ENCODE measurements around the gene PIP4K2C.
A peak's percentile ranks its signal among the peaks of the same experiment; 100 is the strongest.
"Not testable (repeated sequence)": the region's sequence is repeated elsewhere in the genome, so short reads cannot be mapped to it uniquely, and the experiment has no call there.

Gene PIP4K2C

DNA sequence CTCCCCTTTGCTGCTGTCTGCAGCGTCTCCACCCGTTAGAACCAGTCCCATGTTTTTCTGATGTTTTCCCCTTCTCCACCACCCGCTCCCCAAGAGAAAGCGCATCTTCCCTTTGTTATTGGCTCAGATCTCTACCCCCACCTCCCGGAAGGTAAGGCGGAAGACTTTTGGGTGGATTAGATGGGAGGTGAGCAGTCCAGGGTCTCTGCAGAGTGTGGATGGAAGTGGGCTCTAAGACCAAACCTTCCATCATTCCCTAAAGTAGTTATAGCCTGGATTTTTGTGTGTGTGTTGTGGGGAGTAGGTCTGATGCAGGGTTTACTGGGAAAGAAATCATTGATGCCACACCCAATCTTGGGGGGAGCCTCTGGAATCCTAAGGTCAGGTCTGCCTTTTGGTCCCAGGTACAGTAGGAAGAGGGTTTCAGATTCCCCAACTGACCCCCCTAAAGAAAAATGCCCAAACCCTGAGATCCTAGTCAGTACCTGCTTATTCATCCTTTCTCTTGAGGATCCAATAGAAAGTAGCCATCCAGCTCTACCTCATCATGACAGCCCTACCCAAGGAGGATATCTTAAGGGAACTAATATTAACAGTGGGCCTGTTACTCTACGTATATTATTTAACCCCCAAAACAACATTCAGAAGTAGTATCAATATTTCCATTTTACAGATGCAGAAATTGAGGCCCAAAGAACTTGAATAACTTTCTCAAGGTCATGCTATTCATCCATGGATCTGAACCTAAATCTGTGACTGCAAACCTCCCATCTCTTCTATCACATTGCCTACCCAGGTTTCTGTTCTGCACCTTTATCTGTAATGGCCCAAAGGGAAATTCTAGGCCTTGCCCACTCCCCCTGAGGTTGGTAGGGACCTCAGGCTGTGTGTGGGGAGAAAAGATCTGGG is 40.1 kb upstream of the PIP4K2C start:
- peaks cover 32% of the 10 kb centered on the region for H3K4me1 Mint-ChIP-seq
- H3K36me3 Mint-ChIP-seq (ENCODE audit: insufficient read depth): peaks cover 9% of the 10 kb centered on the region
- H3K4me3 Mint-ChIP-seq: peak overlapping the region; percentile 63
- peaks cover 10% of the 10 kb centered on the region for H3K27me3 Mint-ChIP-seq
- DNase-seq (ENCODE audit: low spot score in 2 of 2): no peak
- H3K27ac Mint-ChIP-seq (ENCODE audit: low read depth): no peak overlapping the region
- no peak for ATAC-seq (replicated peaks; ENCODE audit: extremely low read depth, poor library complexity, severe bottlenecking)
- H3K9me3 Mint-ChIP-seq: no peaks in the 10 kb centered on the region

DNA sequence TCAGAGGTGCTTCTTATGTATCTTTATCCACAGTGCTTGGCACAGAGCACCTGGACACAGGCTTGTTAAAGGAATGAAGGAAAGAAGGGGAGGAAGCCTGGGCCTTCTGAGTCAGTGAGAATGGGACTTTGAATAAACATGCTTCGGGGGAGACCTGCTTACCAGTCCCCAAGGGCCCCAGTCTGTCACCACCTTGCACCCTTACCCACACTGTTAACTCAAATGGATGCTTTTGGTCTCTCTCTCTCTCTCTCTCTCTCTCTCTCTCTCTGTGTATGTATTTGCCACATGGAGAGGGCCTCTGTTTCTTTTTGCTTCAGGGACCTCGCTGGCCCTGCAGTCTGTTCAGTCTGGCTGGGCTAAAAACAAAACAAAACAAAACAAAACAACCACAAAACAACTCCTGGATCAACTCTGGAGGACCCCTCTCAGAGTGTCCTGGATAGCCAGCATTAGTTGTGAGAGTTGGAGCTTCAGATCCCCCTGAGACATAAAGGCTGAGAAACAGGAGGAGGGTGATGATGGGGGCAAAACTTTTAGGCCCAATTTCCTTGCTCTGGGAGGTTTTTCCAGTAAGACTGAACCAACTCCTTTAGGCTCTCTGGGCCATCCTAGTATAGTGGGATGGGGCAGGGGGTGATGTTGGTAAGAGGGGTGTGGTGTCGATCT is 39.2 kb upstream of the PIP4K2C start:
- Mint-ChIP-seq H3K27me3 (peaks cover 10% of the 10 kb centered on the region), H3K9me3 (no peaks in the 10 kb centered on the region), H3K4me3 (no peak overlapping the region), H3K27ac (ENCODE audit: low read depth) (no peak overlapping the region), H3K36me3 (ENCODE audit: insufficient read depth) (peaks cover 8% of the 10 kb centered on the region), H3K4me1 (peaks cover 23% of the 10 kb centered on the region)
- DNase-seq (ENCODE audit: low spot score in 2 of 2) (no peak), ATAC-seq (replicated peaks; ENCODE audit: extremely low read depth, poor library complexity, severe bottlenecking) (no peak)

DNA sequence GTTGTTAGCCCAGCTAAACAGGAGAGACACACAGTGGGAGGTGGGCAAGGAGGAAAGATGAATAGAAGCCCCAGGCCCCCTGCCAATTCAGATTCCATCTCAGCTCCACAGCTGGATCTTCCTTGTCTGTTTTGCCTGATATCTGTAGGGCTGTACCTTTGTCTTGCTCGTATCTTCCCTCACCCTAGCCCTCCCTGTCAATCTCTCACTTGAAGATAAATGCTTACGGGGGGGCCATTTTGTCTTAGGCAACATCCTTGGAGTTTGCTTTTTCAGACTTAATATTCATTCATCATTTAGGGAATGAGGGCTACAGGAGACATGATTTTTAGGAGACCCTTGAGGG is 38.7 kb upstream of the PIP4K2C start:
- no peaks in the 10 kb centered on the region for H3K9me3 Mint-ChIP-seq
- no peak overlapping the region for H3K4me3 Mint-ChIP-seq
- H3K27me3 Mint-ChIP-seq: peaks cover 10% of the 10 kb centered on the region

DNA sequence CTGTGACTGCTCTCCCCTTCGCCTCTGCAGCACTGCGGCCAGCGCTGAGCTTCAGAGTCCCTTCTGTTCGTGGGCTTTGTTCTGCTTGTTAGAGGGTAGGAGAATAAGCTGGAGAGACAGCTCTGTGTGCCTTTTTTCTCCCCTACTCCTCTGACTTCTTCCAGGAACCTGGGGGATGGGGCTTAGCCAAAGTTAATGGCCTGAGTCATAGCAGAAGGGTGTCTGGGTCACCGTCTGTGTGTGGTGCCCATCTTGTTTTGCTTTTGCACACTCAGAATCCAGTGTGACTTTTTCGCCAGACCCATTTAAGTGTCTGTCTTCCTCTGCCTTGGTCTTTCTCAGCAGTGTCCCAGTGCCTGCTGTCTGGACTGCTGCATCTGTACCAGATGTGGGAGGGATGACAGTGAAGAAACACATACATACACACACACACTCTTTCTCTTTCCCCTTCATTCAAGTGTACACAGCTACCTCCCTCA is 38.1 kb upstream of the PIP4K2C start:
- Mint-ChIP-seq H3K27me3 (peaks cover 10% of the 10 kb centered on the region), H3K27ac (ENCODE audit: low read depth) (no peak overlapping the region), H3K4me3 (no peak overlapping the region), H3K4me1 (peaks cover 13% of the 10 kb centered on the region), H3K36me3 (ENCODE audit: insufficient read depth) (peaks cover 3% of the 10 kb centered on the region), H3K9me3 (no peaks in the 10 kb centered on the region)
- no peak for ATAC-seq (replicated peaks; ENCODE audit: extremely low read depth, poor library complexity, severe bottlenecking)
- DNase-seq (ENCODE audit: low spot score in 2 of 2): no peak

More for the DNA sequence above, 38.7 kb upstream of the PIP4K2C start:
- Mint-ChIP-seq H3K36me3 (ENCODE audit: insufficient read depth) (peaks cover 3% of the 10 kb centered on the region), H3K4me1 (peaks cover 18% of the 10 kb centered on the region), H3K27ac (ENCODE audit: low read depth) (no peak overlapping the region)
- DNase-seq (ENCODE audit: low spot score in 2 of 2) (no peak), ATAC-seq (replicated peaks; ENCODE audit: extremely low read depth, poor library complexity, severe bottlenecking) (no peak)

DNA sequence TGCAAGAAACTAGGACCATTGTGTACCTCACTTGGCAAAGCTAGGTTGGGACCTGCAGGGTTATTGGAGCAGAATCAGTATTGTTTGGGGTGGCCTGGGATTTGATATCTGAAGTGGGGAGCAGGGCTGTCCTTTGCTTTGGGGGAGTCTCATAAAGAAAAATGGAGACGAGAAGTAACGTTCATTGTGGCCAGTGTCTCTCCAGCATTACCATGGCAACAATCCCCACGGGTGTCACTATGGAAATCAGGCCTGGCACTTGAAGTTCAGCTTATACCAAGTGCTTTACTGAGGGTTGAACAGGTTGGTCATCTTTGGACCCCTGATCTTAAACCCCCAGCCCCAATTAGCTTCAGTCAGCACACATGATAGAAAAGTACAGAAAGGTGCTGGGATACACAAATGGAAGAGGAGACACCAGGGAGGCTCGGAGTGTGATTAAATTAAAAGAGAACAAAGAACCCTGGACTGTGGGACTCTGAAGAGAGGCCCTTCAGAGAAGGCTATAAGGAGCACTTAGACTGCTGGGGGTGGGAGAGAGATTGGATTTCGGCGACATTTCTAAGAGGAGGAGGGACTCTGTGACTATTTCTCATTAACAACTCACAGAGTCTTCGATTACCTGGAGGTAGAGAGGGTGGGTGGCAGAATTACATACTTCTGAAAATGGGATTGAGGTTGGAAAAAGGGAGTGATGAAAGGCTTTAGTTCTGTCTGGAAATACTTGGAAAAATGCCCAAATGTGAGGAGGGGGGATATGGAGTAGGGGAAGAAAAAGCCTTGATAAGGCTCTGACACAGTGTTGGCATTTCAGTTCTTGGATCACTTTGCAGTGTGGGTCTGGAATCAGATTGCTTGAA is 37.4 kb upstream of the PIP4K2C start:
- peaks cover 13% of the 10 kb centered on the region for H3K4me1 Mint-ChIP-seq
- peaks cover 10% of the 10 kb centered on the region for H3K27me3 Mint-ChIP-seq
- DNase-seq (ENCODE audit: low spot score in 2 of 2) (no peak), ATAC-seq (replicated peaks; ENCODE audit: extremely low read depth, poor library complexity, severe bottlenecking) (no peak)
- no peak overlapping the region for H3K27ac Mint-ChIP-seq (ENCODE audit: low read depth)
- H3K9me3 Mint-ChIP-seq: no peaks in the 10 kb centered on the region
- no peak overlapping the region for H3K4me3 Mint-ChIP-seq
- peaks cover 3% of the 10 kb centered on the region for H3K36me3 Mint-ChIP-seq (ENCODE audit: insufficient read depth)

DNA sequence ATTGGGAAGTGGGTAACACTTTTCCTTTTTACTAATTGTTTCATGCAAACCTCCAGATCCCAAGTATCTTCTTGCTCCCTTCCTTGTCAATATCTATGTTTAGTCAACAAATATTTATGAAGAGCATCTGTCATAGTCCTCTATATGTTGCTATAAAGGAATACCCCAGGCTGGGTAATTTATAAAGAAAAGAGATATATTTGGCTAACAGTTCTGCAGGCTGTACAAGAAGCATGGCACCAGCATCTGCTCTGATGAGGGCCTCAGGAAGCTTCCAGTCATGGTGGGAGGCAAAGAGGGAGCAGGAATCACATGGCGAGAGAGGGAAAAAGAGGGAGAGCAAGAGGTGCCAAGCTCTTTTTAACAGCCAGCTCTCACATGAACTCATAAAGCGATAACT is 36.5 kb upstream of the PIP4K2C start:
- DNase-seq (ENCODE audit: low spot score in 2 of 2): no peak
- Mint-ChIP-seq H3K36me3 (ENCODE audit: insufficient read depth) (peaks cover 2% of the 10 kb centered on the region), H3K27me3 (peaks cover 10% of the 10 kb centered on the region), H3K9me3 (no peaks in the 10 kb centered on the region), H3K27ac (ENCODE audit: low read depth) (no peak overlapping the region), H3K4me3 (no peak overlapping the region), H3K4me1 (peaks cover 10% of the 10 kb centered on the region)
- ATAC-seq (replicated peaks; ENCODE audit: extremely low read depth, poor library complexity, severe bottlenecking): no peak

DNA sequence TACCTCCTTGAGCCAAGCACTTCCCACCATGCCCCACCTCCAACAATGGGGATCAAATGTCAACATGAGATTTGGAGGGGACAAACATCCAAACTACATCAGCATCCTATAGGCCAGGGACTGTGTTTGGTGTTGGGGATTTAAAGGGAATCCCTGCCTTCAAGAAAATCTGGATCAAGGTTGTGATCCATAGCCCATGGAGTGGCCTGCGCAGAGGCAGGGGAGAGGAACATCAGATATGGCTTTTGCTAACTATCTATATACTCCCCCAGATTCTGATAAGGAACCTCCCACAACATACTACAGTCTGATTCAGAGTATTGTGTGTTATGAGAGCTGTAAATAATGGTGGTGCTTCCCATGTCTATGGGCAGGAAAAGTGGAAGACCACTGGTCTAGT is 36.1 kb upstream of the PIP4K2C start:
- Mint-ChIP-seq H3K4me1 (peaks cover 8% of the 10 kb centered on the region), H3K36me3 (ENCODE audit: insufficient read depth) (peaks cover 2% of the 10 kb centered on the region), H3K27ac (ENCODE audit: low read depth) (no peak overlapping the region), H3K27me3 (peaks cover 10% of the 10 kb centered on the region), H3K4me3 (no peak overlapping the region), H3K9me3 (no peaks in the 10 kb centered on the region)
- DNase-seq (ENCODE audit: low spot score in 2 of 2) (no peak), ATAC-seq (replicated peaks; ENCODE audit: extremely low read depth, poor library complexity, severe bottlenecking) (no peak)

DNA sequence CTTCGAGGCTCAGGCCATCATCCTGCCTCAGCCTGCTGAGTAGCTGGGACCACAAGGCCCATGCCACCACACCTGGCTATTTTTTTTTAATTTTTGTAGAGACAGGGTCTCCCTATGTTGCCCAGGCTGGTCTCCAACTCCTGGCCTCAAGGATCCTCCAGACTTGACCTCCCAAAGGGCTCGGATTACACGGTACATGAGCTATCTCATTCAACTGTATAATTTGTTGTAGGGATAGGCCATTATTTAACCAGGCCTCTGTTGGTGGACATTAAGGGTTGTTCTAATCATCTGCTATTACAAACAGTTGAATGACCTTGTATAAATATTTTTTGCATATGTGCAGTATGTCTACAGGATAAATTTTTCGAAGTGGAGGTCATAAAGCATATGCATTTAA is 32.1 kb upstream of the PIP4K2C start:
- Mint-ChIP-seq H3K36me3 (ENCODE audit: insufficient read depth) (peaks cover 2% of the 10 kb centered on the region), H3K27ac (ENCODE audit: low read depth) (no peak overlapping the region), H3K9me3 (no peaks in the 10 kb centered on the region), H3K4me3 (no peak overlapping the region), H3K4me1 (no peaks in the 10 kb centered on the region), H3K27me3 (peaks cover 15% of the 10 kb centered on the region)
- ATAC-seq (replicated peaks; ENCODE audit: extremely low read depth, poor library complexity, severe bottlenecking): no peak
- no peak for DNase-seq (ENCODE audit: low spot score in 2 of 2)

DNA sequence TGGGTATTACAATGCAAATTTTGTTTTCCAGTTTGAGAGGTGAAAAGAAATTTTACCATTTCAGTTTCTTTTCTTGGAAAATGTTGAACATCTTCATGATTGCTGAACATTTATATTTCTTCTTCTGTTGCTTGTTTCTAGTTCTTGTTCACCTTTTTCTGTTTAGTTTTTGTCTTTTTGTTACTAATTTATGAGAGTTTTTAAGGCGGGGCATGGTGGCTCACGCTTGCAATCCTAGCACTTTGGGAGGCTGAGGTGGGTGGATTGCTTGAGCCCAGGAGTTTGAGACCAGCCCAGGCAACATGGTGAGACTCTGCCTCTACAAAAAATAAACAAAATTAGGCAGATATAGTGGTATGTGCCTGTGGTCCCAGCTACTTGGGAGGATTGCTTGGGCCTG is 30.5 kb upstream of the PIP4K2C start:
- no peak for ATAC-seq (replicated peaks; ENCODE audit: extremely low read depth, poor library complexity, severe bottlenecking)
- DNase-seq (ENCODE audit: low spot score in 2 of 2): no peak
- H3K27ac Mint-ChIP-seq (ENCODE audit: low read depth): no peak overlapping the region
- H3K4me1 Mint-ChIP-seq: no peaks in the 10 kb centered on the region
- H3K4me3 Mint-ChIP-seq: no peak overlapping the region
- peaks cover 2% of the 10 kb centered on the region for H3K36me3 Mint-ChIP-seq (ENCODE audit: insufficient read depth)
- no peaks in the 10 kb centered on the region for H3K9me3 Mint-ChIP-seq
- peaks cover 26% of the 10 kb centered on the region for H3K27me3 Mint-ChIP-seq

DNA sequence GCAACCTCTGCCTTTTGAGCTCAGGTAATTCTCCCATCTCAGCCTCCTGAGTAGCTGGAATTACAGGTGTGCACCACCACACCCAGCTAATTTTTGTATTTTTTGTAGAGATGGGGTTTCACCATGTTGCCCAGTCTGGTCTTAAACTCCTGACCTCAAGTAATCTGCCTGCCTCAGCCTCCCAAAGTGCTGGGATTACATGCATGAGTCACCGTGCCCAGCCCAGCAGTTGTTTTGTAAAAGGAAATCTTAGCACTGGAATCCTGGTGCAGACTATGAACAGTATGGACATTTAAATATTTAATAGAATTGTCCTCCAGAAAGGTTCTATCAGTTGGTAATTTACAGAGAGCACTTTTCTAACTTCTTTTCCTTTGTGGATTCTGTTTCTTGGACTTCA is 29.9 kb upstream of the PIP4K2C start:
- ATAC-seq (replicated peaks; ENCODE audit: extremely low read depth, poor library complexity, severe bottlenecking); H3K9me3 Mint-ChIP-seq; DNase-seq (ENCODE audit: low spot score in 2 of 2); H3K27ac Mint-ChIP-seq (ENCODE audit: low read depth); H3K4me3 Mint-ChIP-seq; H3K36me3 Mint-ChIP-seq (ENCODE audit: insufficient read depth); H3K4me1 Mint-ChIP-seq: not testable (repeated sequence)
- peaks cover 26% of the 10 kb centered on the region for H3K27me3 Mint-ChIP-seq

DNA sequence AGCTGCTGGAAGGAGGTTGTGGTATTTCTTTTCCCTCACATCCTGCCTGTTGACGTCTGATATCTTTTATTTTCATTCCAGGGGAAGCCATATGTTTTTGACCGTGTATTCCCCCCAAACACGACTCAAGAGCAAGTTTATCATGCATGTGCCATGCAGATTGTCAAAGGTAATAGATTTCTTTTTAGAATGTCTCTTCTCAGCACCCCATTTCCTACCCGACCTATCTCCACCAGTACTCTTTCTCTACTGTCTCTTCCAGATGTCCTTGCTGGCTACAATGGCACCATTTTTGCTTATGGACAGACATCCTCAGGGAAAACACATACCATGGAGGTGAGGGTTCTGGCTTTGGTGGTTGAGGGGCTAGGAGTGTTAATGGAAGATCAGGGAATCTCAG is 27.6 kb upstream of the PIP4K2C start:
- Mint-ChIP-seq H3K36me3 (ENCODE audit: insufficient read depth) (no peaks in the 10 kb centered on the region), H3K27me3 (peaks cover 29% of the 10 kb centered on the region), H3K9me3 (no peaks in the 10 kb centered on the region), H3K4me1 (no peaks in the 10 kb centered on the region), H3K4me3 (no peak overlapping the region), H3K27ac (ENCODE audit: low read depth) (no peak overlapping the region)
- no peak for ATAC-seq (replicated peaks; ENCODE audit: extremely low read depth, poor library complexity, severe bottlenecking)
- DNase-seq (ENCODE audit: low spot score in 2 of 2): no peak

DNA sequence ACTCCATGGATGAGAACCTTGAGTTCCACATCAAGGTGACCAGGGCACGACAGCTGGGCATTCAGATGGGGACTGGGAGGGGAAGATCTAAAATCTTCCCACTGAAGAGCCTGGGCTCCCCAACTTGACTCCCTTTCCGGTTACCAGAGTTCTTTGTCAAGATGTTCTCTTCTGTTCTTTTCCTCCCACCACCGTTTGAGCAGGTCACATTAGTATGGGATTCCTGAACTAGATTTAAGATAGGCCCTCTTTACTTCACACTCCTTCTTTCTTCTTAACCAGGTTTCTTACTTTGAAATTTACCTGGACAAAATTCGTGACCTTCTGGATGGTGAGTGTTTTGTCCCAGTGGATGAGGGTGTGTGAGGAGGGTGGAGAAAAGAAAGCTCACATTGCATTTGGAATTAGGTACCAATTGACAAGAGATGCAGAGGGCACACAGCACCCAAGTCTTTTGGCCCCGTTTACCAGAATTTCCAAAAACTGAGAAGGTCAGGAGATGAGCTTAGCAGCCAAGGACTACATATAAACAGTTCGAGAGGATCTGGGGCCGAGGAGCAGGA is 26.7 kb upstream of the PIP4K2C start:
- Mint-ChIP-seq H3K27ac (ENCODE audit: low read depth) (no peak overlapping the region), H3K4me3 (no peak overlapping the region)
- no peak for DNase-seq (ENCODE audit: low spot score in 2 of 2)

More for the DNA sequence above, 26.7 kb upstream of the PIP4K2C start:
- H3K27me3 Mint-ChIP-seq: peaks cover 38% of the 10 kb centered on the region
- no peaks in the 10 kb centered on the region for H3K4me1 Mint-ChIP-seq
- ATAC-seq (replicated peaks; ENCODE audit: extremely low read depth, poor library complexity, severe bottlenecking): no peak
- H3K36me3 Mint-ChIP-seq (ENCODE audit: insufficient read depth): no peaks in the 10 kb centered on the region
- no peaks in the 10 kb centered on the region for H3K9me3 Mint-ChIP-seq
